Measurements from ENCODE around the gene ZNF804A. TPM values are rescaled to one million over a fixed set of nuclear protein-coding genes. Genes with fewer than 3 reads are reported as not detected.
"Not testable (repeated sequence)": the region's sequence is repeated elsewhere in the genome, so short reads cannot be mapped to it uniquely, and the experiment has no call there.

ZNF804A gene
- total RNA-seq, 2 experiments from 2014 or later = not detected

DNA sequence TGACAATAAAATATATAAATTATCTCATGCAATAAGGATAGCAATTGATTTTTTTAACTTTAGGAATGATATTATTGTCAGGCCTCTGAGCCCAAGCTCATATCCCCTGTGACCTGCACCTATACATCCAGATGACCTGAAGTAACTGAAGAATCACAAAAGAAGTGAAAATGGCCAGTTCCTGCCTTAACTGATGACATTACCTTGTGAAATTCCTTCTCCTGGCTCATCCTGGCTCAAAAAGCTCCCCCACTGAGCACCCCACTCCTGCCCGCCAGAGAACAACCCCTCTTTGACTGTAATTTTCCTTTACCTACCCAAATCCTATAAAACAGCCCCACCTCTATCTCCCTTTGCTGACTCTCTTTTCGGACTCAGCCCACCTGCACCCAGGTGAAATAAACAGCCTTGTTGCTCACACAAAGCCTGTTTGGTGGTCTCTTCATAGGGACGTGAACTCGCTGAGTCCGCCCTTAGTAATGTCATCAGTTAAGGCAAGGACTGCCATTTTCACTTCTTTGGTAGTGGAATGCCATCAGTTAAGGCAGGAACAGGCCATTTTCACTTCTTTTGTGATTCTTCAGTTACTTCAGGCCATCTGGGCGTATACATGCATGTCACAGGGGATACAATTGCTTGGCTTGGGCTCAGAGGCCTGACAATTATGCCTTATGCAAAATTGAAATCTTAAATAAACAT, 161.4 kb downstream of the ZNF804A start:
- peak overlapping the region; percentile 10 for H3K27ac Mint-ChIP-seq
- intact Hi-C loops (cut with micrococcal nuclease); H3K36me3 Mint-ChIP-seq (ENCODE audit: low read depth); H3K4me1 Mint-ChIP-seq (ENCODE audit: low read depth); H3K4me3 Mint-ChIP-seq; CTCF ChIA-PET; DNase-seq; H3K27me3 Mint-ChIP-seq (ENCODE audit: low read depth); H3K9me3 Mint-ChIP-seq: not testable (repeated sequence)

DNA sequence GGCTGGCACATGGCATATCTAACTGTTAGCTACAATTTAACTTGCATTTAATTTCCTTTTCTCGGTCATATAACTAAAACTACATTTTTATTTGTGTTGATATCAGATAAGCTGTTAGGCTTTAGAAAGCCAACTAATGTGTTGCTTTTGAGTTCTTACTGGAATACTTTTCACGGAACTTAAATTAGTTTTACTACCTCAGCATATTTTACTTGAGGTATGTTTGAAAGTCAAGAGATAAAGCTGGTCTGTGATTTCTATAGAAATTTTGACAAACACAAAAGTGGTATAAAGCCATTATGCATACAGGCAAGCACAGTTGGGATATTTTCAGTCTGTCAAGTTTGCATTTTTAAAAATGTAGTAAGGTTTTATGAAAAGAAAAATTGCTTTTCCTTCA, 162.6 kb downstream of the ZNF804A start:
- no peak for DNase-seq
- H3K4me3 Mint-ChIP-seq = no peak overlapping the region
- H3K27me3 Mint-ChIP-seq (ENCODE audit: low read depth) = no peaks in the 10 kb centered on the region
- H3K27ac Mint-ChIP-seq = no peak overlapping the region
- H3K9me3 Mint-ChIP-seq = peaks cover 2% of the 10 kb centered on the region
- H3K4me1 Mint-ChIP-seq (ENCODE audit: low read depth) = no peaks in the 10 kb centered on the region
- no peaks in the 10 kb centered on the region for H3K36me3 Mint-ChIP-seq (ENCODE audit: low read depth)
- CTCF ChIA-PET = no interaction called here
- intact Hi-C loops (cut with micrococcal nuclease) = no loop called here

DNA sequence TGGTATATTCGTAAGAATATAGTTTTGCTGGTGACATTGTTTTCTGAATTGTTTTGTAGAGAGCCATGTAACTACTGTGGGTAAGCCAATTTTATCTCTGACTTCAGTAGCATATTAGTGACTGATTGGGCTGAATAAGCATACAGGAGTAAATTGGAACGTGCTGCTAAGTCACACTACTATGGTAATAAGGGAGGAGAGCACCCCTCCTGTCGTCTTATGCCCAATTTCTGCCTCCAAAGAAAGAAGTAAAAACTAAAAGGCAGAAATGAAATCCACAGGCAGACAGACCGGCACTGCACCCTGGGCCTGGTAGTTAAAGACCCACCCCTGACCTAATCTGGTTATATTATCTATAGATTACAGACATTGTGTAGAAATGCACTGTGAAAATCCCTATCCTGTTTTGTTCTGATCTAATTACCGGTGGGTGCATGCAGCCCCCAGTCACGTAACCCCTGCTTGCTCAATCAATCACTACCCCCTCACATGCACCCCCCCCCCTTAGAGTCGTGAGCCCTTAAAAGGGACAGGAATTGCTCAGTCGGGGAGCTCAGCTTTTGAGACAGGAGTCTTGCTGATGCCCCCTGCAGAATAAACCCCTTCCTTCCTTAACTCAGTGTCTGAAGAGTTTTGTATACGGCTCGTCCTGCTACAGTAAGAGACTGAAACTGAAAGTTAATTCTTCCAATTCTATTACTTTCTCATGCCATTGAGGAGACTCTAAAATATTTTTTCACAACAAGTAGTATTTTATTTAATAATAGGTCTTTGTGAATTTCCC, 167.0 kb downstream of the ZNF804A start:
- H3K27me3 Mint-ChIP-seq (ENCODE audit: low read depth) = no peaks in the 10 kb centered on the region
- no peaks in the 10 kb centered on the region for H3K36me3 Mint-ChIP-seq (ENCODE audit: low read depth)
- CTCF ChIA-PET = no interaction called here
- no peaks in the 10 kb centered on the region for H3K9me3 Mint-ChIP-seq
- DNase-seq = no peak
- no peaks in the 10 kb centered on the region for H3K4me1 Mint-ChIP-seq (ENCODE audit: low read depth)
- no peak overlapping the region for H3K4me3 Mint-ChIP-seq
- intact Hi-C loops (cut with micrococcal nuclease) = no loop called here
- H3K27ac Mint-ChIP-seq = no peak overlapping the region

DNA sequence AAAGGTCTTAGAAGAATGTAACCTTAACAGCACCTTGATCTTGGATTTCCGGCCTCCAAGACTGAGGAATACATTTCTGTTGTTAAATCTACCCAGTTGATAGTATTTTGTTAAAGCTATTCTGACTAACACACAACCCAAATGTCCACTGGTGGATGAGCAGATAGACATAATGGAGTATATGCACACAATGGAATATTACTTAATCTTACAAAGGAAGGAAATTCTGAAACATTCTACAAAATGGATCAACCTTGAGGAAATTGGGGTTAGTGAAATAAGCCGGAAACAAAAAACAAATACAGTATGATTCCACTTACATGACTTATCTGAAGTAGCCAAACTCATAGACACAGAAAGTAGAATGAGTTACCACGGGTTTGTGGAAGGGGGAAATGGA, 168.7 kb downstream of the ZNF804A start:
- Mint-ChIP-seq H3K4me3 (no peak overlapping the region), H3K27me3 (ENCODE audit: low read depth) (no peaks in the 10 kb centered on the region), H3K9me3 (no peaks in the 10 kb centered on the region), H3K36me3 (ENCODE audit: low read depth) (no peaks in the 10 kb centered on the region), H3K27ac (no peak overlapping the region), H3K4me1 (ENCODE audit: low read depth) (no peaks in the 10 kb centered on the region)
- CTCF ChIA-PET = no interaction called here
- intact Hi-C loops (cut with micrococcal nuclease) = no loop called here
- no peak for DNase-seq

DNA sequence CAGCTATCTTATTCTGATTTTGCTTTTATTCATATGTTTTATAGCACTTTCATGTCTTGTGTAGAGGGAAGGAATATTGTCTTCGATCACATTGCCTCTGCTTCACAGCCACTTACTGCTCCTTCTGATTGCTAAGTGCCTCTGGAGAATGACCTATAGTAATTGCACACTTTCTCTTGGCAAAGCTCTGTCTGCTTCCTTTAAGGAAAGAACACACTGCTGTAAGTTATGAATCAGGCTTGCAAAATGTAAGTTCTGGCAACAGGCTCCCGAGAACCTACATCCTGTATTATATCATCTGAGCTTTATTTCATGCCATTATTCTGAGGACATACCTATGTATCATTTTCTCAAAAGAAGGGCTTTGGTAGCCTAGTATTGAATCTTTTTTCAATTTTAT, 170.7 kb downstream of the ZNF804A start:
- Mint-ChIP-seq H3K4me1 (ENCODE audit: low read depth) (no peaks in the 10 kb centered on the region), H3K36me3 (ENCODE audit: low read depth) (no peaks in the 10 kb centered on the region), H3K27me3 (ENCODE audit: low read depth) (no peaks in the 10 kb centered on the region), H3K4me3 (no peak overlapping the region), H3K9me3 (no peaks in the 10 kb centered on the region), H3K27ac (no peak overlapping the region)
- CTCF ChIA-PET = no interaction called here
- intact Hi-C loops (cut with micrococcal nuclease) = no loop called here
- DNase-seq = no peak

DNA sequence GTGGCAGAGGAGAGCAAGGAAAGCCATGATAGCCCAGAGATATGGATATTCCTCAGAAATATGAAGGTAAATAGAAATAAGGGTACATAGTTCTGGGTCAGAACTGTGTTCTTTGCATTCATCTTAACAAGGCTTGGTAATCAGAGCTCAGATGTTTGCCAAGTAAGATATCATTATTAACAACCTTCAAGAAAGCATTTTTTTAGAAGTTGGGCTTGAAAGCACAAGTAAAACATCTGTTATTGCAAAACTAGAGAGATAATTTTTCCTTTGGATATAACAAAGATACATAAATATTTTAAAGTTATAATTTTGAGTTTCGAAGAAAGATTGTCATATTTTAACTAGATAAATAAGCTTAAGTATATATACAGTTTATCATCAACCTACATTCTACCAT, 171.4 kb downstream of the ZNF804A start:
- H3K4me1 Mint-ChIP-seq (ENCODE audit: low read depth) = no peaks in the 10 kb centered on the region
- no peak overlapping the region for H3K4me3 Mint-ChIP-seq
- no peak for DNase-seq
- H3K27me3 Mint-ChIP-seq (ENCODE audit: low read depth) = no peaks in the 10 kb centered on the region
- intact Hi-C loops (cut with micrococcal nuclease) = no loop called here
- peaks cover 2% of the 10 kb centered on the region for H3K9me3 Mint-ChIP-seq
- H3K27ac Mint-ChIP-seq = no peak overlapping the region
- CTCF ChIA-PET = interaction anchor here (0.7 kb wide), 1 partner anchor 9 kb away, joined by 3 read pairs; no protein-coding TSS in a partner anchor
- H3K36me3 Mint-ChIP-seq (ENCODE audit: low read depth) = no peaks in the 10 kb centered on the region

DNA sequence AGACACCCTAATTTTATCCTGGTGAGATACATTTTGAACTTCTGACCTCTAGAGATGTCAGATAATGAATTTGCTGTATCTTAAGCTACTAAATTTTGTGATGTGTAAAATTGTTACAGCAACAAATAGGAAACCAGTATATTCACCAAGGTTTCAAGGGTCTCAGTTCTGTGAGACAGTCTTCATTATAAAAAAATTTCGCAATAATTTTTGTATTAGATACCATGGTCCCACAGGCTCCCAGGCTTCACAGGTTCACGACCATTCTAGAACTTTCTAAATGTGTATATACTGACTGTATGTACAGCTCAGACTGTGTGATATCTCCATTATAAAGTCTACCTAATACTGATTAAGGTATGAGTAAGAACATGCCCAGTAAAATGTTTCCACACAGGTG, 181.4 kb downstream of the ZNF804A start:
- no peaks in the 10 kb centered on the region for H3K27me3 Mint-ChIP-seq (ENCODE audit: low read depth)
- no peak overlapping the region for H3K4me3 Mint-ChIP-seq
- DNase-seq = no peak
- peak overlapping the region; percentile 51 for H3K27ac Mint-ChIP-seq
- intact Hi-C loops (cut with micrococcal nuclease) = no loop called here
- H3K9me3 Mint-ChIP-seq = peaks cover 12% of the 10 kb centered on the region
- CTCF ChIA-PET = no interaction called here
- no peaks in the 10 kb centered on the region for H3K36me3 Mint-ChIP-seq (ENCODE audit: low read depth)
- H3K4me1 Mint-ChIP-seq (ENCODE audit: low read depth) = no peaks in the 10 kb centered on the region

DNA sequence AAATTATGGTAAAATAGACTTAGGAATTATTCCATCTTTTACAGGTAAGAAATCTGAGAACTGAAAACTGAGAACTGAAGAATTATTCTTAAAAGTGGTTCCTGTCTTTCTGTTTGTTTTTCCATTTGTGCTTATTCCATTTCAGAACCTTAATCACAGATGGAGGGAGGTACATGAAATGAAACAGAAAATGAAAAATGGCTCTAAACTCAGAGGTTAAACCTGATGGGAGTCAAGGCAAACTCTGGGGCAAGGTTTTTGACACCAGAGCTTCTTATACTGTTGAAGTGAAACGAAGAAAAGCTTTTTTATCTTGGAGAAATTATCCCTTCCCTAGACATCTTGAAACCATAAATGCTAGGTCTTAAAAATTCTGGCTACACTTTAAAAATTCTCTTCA, 182.1 kb downstream of the ZNF804A start:
- no peak for DNase-seq
- Mint-ChIP-seq H3K36me3 (ENCODE audit: low read depth) (no peaks in the 10 kb centered on the region), H3K27ac (no peak overlapping the region), H3K27me3 (ENCODE audit: low read depth) (no peaks in the 10 kb centered on the region), H3K4me3 (no peak overlapping the region), H3K4me1 (ENCODE audit: low read depth) (no peaks in the 10 kb centered on the region), H3K9me3 (peaks cover 12% of the 10 kb centered on the region)
- CTCF ChIA-PET = no interaction called here
- intact Hi-C loops (cut with micrococcal nuclease) = no loop called here

DNA sequence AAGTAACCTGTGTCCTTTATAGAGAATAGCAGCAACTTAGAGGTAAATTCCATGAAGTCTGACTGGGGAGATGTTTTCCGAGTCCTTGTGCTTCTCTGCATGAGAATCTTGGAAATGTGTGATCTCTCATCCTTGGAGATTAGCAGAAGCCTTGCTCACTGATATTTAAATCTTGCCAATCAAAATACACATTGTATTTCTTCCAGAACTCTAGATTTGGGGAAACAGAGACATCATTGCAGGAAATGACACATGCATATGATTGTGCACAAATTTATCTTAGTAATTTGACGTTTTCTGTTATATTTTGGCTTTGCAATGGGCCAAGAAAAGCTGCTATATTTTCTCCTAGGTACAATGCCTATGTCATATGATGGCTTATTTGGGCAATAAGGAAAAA, 182.6 kb downstream of the ZNF804A start:
- H3K27me3 Mint-ChIP-seq (ENCODE audit: low read depth) = no peaks in the 10 kb centered on the region
- H3K27ac Mint-ChIP-seq = no peak overlapping the region
- DNase-seq = no peak
- peaks cover 12% of the 10 kb centered on the region for H3K9me3 Mint-ChIP-seq
- intact Hi-C loops (cut with micrococcal nuclease) = no loop called here
- no peaks in the 10 kb centered on the region for H3K36me3 Mint-ChIP-seq (ENCODE audit: low read depth)
- no peaks in the 10 kb centered on the region for H3K4me1 Mint-ChIP-seq (ENCODE audit: low read depth)
- no peak overlapping the region for H3K4me3 Mint-ChIP-seq
- CTCF ChIA-PET = no interaction called here

DNA sequence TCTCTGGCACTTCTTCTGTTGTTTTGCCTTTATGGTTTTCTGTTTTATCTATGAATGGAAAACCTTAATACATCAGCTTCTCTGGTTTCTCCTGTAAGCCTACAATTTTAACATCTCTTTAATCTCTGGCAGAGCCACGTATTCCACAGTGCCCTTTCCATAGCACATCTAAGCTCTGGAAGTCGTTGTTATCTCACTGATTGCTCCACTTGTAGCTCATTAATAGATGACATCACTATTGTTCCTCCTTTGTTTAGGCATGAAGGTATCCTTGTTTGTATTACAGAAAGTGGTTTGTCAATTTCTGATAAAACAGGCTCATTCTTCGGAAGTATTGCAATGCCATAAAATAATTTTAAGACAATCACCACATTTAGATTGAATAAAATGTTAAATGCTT, 185.2 kb downstream of the ZNF804A start:
- no peaks in the 10 kb centered on the region for H3K27me3 Mint-ChIP-seq (ENCODE audit: low read depth)
- no peak for DNase-seq
- CTCF ChIA-PET = no interaction called here
- no peaks in the 10 kb centered on the region for H3K36me3 Mint-ChIP-seq (ENCODE audit: low read depth)
- peaks cover 12% of the 10 kb centered on the region for H3K9me3 Mint-ChIP-seq
- intact Hi-C loops (cut with micrococcal nuclease) = no loop called here
- H3K4me1 Mint-ChIP-seq (ENCODE audit: low read depth) = no peaks in the 10 kb centered on the region
- H3K27ac Mint-ChIP-seq = no peak overlapping the region
- H3K4me3 Mint-ChIP-seq = no peak overlapping the region

DNA sequence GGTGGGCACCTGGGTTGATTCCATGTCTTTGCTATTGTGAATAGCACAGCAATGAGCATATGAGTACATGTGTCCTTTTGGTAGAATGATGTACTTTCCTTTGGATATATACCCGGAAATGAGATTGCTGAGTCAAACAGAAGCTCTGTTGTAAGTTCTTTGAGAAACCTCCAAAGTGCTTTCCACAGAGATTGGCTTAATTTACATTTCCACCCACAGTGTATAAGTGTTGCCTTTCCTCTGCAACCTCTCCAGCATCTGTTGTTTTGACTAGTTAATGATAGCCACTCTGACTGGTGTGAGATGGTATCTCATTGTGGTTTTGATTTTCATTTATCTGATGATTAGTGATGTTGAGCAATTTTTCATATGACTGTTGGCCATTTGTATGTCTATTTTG, 194.8 kb downstream of the ZNF804A start:
- Mint-ChIP-seq H3K27ac (no peak overlapping the region), H3K4me1 (ENCODE audit: low read depth) (no peaks in the 10 kb centered on the region), H3K27me3 (ENCODE audit: low read depth) (no peaks in the 10 kb centered on the region), H3K4me3 (no peak overlapping the region), H3K36me3 (ENCODE audit: low read depth) (no peaks in the 10 kb centered on the region), H3K9me3 (peaks cover 8% of the 10 kb centered on the region)
- no peak for DNase-seq
- intact Hi-C loops (cut with micrococcal nuclease) = no loop called here
- CTCF ChIA-PET = no interaction called here

DNA sequence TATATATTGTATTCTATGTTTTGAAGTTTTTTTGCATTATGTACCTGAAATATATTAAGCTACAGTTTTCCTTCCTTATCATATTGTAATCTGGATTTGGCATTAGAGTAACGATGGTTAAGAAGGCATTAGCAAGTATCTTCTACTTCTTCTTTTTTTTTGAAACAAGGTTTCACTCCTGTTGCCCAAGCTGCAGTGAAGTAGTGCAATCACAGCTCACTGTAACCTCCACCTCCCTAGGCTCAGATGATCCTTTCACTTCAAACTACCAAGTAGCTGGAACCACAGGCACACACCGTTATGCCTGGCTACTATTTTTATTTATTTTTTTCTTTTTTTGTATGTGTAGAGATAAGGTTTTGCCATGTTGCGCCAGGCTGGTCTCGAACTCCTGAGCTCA, 201.1 kb downstream of the ZNF804A start:
- H3K9me3 Mint-ChIP-seq = peaks cover 2% of the 10 kb centered on the region
- CTCF ChIA-PET = no interaction called here
- intact Hi-C loops (cut with micrococcal nuclease) = no loop called here
- H3K4me1 Mint-ChIP-seq (ENCODE audit: low read depth) = no peaks in the 10 kb centered on the region
- no peak for DNase-seq
- H3K27ac Mint-ChIP-seq = no peak overlapping the region
- no peaks in the 10 kb centered on the region for H3K27me3 Mint-ChIP-seq (ENCODE audit: low read depth)
- no peak overlapping the region for H3K4me3 Mint-ChIP-seq
- H3K36me3 Mint-ChIP-seq (ENCODE audit: low read depth) = no peaks in the 10 kb centered on the region

DNA sequence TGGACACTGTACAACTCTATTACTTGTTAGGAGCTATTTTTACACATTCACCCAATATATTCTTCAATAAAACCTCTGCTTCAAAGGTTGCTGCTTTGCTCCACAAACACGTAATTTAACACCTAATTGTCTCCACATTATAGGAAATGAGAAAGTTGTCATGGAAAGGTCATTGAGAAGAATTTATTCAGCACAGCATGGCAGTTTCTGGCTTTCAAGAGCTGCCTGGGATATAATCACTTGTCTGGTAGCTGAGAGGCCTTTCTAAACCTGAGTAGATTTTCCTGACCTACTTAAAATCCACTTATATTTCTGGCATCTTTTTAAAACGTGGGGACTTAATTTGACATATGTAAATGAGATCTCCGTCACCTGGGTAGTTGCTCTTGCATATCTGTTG, 216.1 kb downstream of the ZNF804A start:
- Mint-ChIP-seq H3K4me3 (no peak overlapping the region), H3K27me3 (ENCODE audit: low read depth) (no peaks in the 10 kb centered on the region), H3K9me3 (peaks cover 2% of the 10 kb centered on the region), H3K36me3 (ENCODE audit: low read depth) (no peaks in the 10 kb centered on the region), H3K27ac (no peak overlapping the region), H3K4me1 (ENCODE audit: low read depth) (no peaks in the 10 kb centered on the region)
- CTCF ChIA-PET = no interaction called here
- intact Hi-C loops (cut with micrococcal nuclease) = no loop called here
- no peak for DNase-seq
